ENCODE data around the gene ZNF346. TPM values are rescaled to one million over a fixed set of nuclear protein-coding genes. Genes with fewer than 3 reads are reported as not detected.

Gene ZNF346
- total and polyA plus RNA-seq, 2 of the 13 experiments (the other 11 are each of a cell fraction or from before 2014, with no cell fraction given) = 8.6 to 19.4 TPM

GRCh38 chr5:177022386-177023302 is at the start of gene ZNF346 (continued):
- TF ChIP-seq GRHL1 (CRISPR knock-in tag; conservative IDR thresholded peaks at IDR 0.05) = no peak
- TF ChIP-seq NCOA2 (CRISPR knock-in tag; IDR thresholded peaks at IDR 0.05) = no peak; the same call in 1 of the 2 replicates
- peak; percentile 89; the same call in 1 of the 2 replicates for TF ChIP-seq CSRNP1 (CRISPR knock-in tag; IDR thresholded peaks at IDR 0.05)
- no peak for TF ChIP-seq ZNF253 (CRISPR knock-in tag; IDR thresholded peaks at IDR 0.05; ENCODE audit: borderline replicate concordance)
- TF ChIP-seq, protein P1, sequence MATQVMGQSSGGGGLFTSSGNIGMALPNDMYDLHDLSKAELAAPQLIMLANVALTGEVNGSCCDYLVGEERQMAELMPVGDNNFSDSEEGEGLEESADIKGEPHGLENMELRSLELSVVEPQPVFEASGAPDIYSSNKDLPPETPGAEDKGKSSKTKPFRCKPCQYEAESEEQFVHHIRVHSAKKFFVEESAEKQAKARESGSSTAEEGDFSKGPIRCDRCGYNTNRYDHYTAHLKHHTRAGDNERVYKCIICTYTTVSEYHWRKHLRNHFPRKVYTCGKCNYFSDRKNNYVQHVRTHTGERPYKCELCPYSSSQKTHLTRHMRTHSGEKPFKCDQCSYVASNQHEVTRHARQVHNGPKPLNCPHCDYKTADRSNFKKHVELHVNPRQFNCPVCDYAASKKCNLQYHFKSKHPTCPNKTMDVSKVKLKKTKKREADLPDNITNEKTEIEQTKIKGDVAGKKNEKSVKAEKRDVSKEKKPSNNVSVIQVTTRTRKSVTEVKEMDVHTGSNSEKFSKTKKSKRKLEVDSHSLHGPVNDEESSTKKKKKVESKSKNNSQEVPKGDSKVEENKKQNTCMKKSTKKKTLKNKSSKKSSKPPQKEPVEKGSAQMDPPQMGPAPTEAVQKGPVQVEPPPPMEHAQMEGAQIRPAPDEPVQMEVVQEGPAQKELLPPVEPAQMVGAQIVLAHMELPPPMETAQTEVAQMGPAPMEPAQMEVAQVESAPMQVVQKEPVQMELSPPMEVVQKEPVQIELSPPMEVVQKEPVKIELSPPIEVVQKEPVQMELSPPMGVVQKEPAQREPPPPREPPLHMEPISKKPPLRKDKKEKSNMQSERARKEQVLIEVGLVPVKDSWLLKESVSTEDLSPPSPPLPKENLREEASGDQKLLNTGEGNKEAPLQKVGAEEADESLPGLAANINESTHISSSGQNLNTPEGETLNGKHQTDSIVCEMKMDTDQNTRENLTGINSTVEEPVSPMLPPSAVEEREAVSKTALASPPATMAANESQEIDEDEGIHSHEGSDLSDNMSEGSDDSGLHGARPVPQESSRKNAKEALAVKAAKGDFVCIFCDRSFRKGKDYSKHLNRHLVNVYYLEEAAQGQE (IDR thresholded peaks at IDR 0.05; ENCODE audit: borderline replicate concordance in 1 of 2, low read depth in 1 of 2, low read length in 2 of 2) = no peak
- TF ChIP-seq ZUFSP (CRISPR knock-in tag; IDR thresholded peaks at IDR 0.05; ENCODE audit: borderline replicate concordance) = no peak
- peak; percentile 55; the same call in 1 of the 2 replicates for TF ChIP-seq ZNF749 (CRISPR knock-in tag; IDR thresholded peaks at IDR 0.05; ENCODE audit: borderline replicate concordance)
- peak; percentile 27; the same call in 1 of the 2 replicates for TF ChIP-seq RXRA (CRISPR knock-in tag; IDR thresholded peaks at IDR 0.05)
- 0 out of 2 replicates have a peak, but pooled peaks have one; percentile 9 for TF ChIP-seq ZNF138 (CRISPR knock-in tag; IDR thresholded peaks at IDR 0.05; ENCODE audit: low read depth)
- TF ChIP-seq ZNF292 (CRISPR knock-in tag; IDR thresholded peaks at IDR 0.05; ENCODE audit: borderline replicate concordance, low read depth) = no peak
- TF ChIP-seq BHLHE40 (IDR thresholded peaks at IDR 0.05; ENCODE audit: low read length) = no peak
- no peak for TF ChIP-seq NONO (IDR thresholded peaks at IDR 0.05)
- TF ChIP-seq NONO (CRISPR knock-in tag; conservative IDR thresholded peaks at IDR 0.05) = peak; percentile 61
- no peak for TF ChIP-seq ZNF570 (CRISPR knock-in tag; IDR thresholded peaks at IDR 0.05; ENCODE audit: borderline replicate concordance)
- no peak for TF ChIP-seq ZNF460 (CRISPR knock-in tag; IDR thresholded peaks at IDR 0.05; ENCODE audit: borderline replicate concordance)
- TF ChIP-seq ZNF343 (CRISPR knock-in tag; IDR thresholded peaks at IDR 0.05) = 0 out of 2 replicates have a peak, but pooled peaks have one; percentile 58
- no peak; the same call in 1 of the 2 replicates for TF ChIP-seq HDAC2 (CRISPR knock-in tag; IDR thresholded peaks at IDR 0.05)
- TF ChIP-seq PITX1 (CRISPR knock-in tag; IDR thresholded peaks at IDR 0.05) = no peak
- no peak for TF ChIP-seq ZBTB20 (CRISPR knock-in tag; IDR thresholded peaks at IDR 0.05; ENCODE audit: borderline replicate concordance, low read depth)
